ENCODE measurements around the gene SLC43A2. TPM values are rescaled to one million over a fixed set of nuclear protein-coding genes. Genes with fewer than 3 reads are reported as not detected.
"Not testable (repeated sequence)": the region's sequence is repeated elsewhere in the genome, so short reads cannot be mapped to it uniquely, and the experiment has no call there.

SLC43A2 gene
- total RNA-seq, 1 donor from 2014 or later, result 2.5 TPM

DNA sequence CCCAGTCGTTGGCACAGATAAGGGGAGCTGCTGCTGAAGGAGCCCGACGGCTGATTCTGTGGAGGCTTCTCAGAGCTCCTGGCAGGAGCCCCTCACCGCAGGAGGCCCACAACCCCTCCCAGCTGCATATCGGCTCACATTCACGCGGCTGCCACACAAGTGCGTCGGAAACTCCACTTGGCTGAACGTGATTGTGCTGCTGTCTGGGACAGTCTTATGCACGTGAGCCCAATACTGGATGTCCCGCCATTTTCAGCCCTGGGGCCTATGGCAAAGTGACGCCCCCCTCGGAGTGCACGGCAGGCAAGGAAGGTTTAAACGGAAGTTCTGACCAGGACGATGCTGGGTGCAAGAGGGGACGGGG lies 57.3 kb downstream of the SLC43A2 start:
- Mint-ChIP-seq H3K27me3 (ENCODE audit: insufficient read depth) (peaks cover 5% of the 10 kb centered on the region), H3K4me3 (no peak overlapping the region), H3K4me1 (ENCODE audit: low read depth) (peaks cover 18% of the 10 kb centered on the region), H3K27ac (no peak overlapping the region), H3K9me3 (no peaks in the 10 kb centered on the region), H3K36me3 (ENCODE audit: low read depth) (peaks cover 2% of the 10 kb centered on the region)
- no peak for DNase-seq (ENCODE audit: low spot score)
- intact Hi-C loops (cut with micrococcal nuclease), result no loop called here

DNA sequence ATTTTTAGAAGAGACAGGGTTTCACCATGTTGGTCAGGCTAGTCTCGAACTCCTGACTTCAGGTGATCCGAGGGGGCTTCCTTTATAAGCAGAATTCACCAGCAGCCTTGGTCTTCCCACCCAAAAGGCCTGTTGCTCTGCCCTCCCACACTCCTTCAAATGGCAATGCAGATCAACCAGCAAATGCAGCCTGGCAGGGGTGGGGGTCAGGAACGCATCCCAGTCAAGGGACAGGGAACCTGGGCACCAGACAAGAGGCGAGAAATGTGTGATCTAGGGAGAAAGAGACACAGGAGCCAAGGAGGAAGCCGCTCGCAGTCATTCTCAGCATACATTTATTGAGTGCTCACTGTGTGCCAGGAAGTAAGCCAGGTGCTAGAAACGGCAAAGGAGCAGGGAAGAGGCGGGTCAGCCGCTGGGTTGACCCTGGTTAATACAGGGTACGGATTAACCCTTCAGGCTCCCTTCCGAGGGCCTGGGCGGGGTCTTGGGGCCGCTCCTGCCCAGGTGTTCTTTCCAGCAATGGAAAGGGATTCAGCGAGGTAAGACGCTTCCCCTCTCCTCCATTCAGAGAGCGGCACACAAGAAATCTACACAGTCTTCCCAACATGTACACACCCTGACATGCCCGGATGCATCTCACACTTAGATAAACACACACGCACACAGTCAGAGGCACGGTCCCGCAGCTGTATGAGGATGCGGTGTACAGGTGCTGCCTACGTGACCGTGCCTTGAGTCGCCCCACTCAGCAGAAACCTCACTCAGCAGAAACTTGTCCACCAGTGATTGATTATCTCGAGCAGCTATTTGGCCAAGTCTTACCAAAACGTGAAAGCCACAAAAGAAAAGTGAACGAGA lies 59.5 kb downstream of the SLC43A2 start:
- peaks cover 24% of the 10 kb centered on the region for H3K4me1 Mint-ChIP-seq (ENCODE audit: low read depth)
- intact Hi-C loops (cut with micrococcal nuclease), result no loop called here
- H3K27ac Mint-ChIP-seq, result no peak overlapping the region
- H3K4me3 Mint-ChIP-seq, result no peak overlapping the region
- no peak for DNase-seq (ENCODE audit: low spot score)
- peaks cover 7% of the 10 kb centered on the region for H3K27me3 Mint-ChIP-seq (ENCODE audit: insufficient read depth)
- H3K9me3 Mint-ChIP-seq, result no peaks in the 10 kb centered on the region
- H3K36me3 Mint-ChIP-seq (ENCODE audit: low read depth), result peaks cover 2% of the 10 kb centered on the region

DNA sequence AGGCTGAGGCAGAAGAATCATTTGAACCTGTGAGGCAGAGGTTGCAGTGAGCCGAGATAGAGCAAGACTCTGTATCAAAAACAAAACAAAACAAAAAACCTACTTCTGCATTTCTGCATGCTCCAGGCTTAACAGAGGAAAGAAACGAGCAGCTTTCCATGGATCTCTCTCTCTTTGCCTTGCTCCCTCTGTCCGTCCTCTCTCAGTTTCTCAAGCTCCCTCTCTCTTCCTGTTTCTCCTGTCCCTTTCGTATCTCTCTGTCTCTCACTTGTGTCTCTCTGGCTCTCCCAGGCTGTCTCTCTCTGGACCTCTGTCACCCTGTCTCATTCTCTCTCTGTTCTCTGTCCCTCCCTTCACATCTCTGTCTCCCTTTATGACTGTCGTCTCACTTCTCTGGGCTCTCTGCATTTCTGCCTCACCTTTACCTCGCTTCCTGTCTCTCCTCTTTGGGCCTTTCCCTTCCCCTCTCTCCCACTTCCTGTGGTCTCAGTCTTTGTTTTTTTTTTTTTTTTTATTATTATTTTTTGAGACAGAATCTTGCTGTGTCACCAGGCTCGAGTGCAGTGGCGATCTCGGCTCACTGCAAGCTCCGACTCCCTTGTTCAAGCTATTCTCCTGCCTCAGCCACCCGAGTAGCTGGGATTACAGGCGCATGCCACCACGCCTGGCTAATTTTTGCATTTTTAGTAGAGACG lies 62.0 kb downstream of the SLC43A2 start:
- peak overlapping the region; percentile 93 for H3K27ac Mint-ChIP-seq
- intact Hi-C loops (cut with micrococcal nuclease), result no loop called here
- peaks cover 8% of the 10 kb centered on the region for H3K27me3 Mint-ChIP-seq (ENCODE audit: insufficient read depth)
- peak overlapping the region; percentile 80 for H3K4me3 Mint-ChIP-seq
- H3K9me3 Mint-ChIP-seq, result no peaks in the 10 kb centered on the region
- peaks cover 32% of the 10 kb centered on the region for H3K4me1 Mint-ChIP-seq (ENCODE audit: low read depth)
- peak; percentile 28 for DNase-seq (ENCODE audit: low spot score)
- peaks cover 2% of the 10 kb centered on the region for H3K36me3 Mint-ChIP-seq (ENCODE audit: low read depth)

DNA sequence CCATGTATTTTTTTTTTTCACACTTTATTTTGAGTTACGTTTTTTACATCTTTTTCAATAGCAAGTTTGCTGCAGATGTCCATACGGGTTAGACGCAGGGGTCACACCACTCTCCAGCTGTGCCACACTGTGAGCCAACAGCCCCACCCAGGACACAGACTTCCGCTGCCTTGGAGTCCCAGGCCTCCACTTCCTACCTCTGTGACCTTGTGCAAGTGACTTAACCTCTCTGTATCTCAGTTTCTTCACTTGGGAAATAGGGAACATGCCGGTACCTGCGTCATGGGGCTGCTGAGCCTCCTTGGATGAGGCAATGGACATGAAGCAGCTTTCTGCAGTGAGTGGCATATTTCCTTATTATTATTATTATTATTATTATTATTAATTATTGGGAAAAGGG lies 62.8 kb downstream of the SLC43A2 start:
- Mint-ChIP-seq H3K36me3 (ENCODE audit: low read depth) (peaks cover 9% of the 10 kb centered on the region), H3K27me3 (ENCODE audit: insufficient read depth) (peaks cover 14% of the 10 kb centered on the region), H3K9me3 (no peaks in the 10 kb centered on the region), H3K4me3 (peak overlapping the region; percentile 1), H3K27ac (no peak overlapping the region), H3K4me1 (ENCODE audit: low read depth) (peaks cover 40% of the 10 kb centered on the region)
- intact Hi-C loops (cut with micrococcal nuclease), result no loop called here
- no peak for DNase-seq (ENCODE audit: low spot score)

DNA sequence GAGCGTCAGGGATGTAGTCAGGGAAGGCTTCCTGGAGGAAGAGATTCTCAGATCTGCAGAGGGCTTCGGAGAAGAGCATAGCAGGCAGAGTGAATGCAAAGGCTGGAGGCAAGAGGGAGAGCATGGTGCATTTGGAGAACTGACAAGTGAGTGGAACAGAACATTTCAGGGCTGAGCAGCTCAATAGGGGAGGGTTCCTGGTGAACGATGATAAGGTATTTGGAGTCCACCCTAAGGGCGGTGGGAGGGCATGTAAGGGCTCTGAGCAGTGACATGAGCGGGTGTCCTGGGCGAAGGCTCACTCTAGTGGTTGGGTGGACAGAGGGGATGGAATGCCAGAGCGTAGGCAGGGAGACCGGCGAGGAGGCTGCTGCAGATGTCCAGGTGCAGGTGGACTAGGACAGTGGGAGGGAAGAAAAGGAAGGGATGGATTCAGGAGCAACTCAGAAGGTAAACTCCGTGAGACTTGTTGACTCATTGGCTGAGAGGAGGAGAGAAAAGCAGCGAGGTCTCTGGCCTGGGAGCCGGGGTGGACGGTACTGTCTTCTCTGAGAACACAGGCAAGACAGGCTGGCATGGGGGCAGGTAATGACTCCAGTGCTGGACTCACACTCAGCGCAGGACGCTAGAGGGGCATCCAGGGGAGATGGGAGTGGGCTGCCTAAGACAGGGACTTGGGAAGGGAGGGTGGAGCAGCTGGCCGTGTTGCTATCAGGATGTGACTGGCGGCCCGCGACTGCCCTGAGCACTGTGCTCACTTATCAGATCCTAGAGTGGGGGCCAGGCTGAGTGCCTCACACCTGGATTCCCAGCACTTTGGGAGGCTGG lies 64.6 kb downstream of the SLC43A2 start:
- H3K4me1 Mint-ChIP-seq (ENCODE audit: low read depth), result peaks cover 46% of the 10 kb centered on the region
- H3K9me3 Mint-ChIP-seq, result no peaks in the 10 kb centered on the region
- H3K27ac Mint-ChIP-seq, result peak overlapping the region; percentile 79
- peaks cover 11% of the 10 kb centered on the region for H3K36me3 Mint-ChIP-seq (ENCODE audit: low read depth)
- peaks cover 12% of the 10 kb centered on the region for H3K27me3 Mint-ChIP-seq (ENCODE audit: insufficient read depth)
- DNase-seq (ENCODE audit: low spot score), result no peak
- peak overlapping the region; percentile 66 for H3K4me3 Mint-ChIP-seq
- intact Hi-C loops (cut with micrococcal nuclease), result loop anchor here (2.0 to 5.0 kb wide), 3 partner anchors 109 to 297 kb away; no protein-coding TSS in a partner anchor

DNA sequence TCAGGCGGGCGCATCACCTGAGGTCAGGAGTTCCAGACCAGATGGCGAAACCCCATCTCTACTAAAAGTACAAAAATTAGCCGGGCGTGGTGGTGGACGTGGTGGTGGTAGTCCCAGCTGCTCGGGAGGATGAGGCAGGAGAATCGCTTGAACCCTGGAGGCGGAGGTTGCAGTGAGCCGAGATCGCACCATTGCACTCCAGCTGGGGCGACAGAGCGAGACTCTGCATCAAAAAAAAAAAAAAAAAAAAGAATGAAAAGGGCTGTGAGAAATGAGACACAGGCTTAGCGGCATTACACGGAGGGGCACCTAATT lies 65.2 kb downstream of the SLC43A2 start:
- Mint-ChIP-seq H3K27ac (peak overlapping the region; percentile 79), H3K4me1 (ENCODE audit: low read depth) (peaks cover 46% of the 10 kb centered on the region), H3K27me3 (ENCODE audit: insufficient read depth) (peaks cover 11% of the 10 kb centered on the region), H3K4me3 (peak overlapping the region; percentile 66), H3K36me3 (ENCODE audit: low read depth) (peaks cover 11% of the 10 kb centered on the region)
- intact Hi-C loops (cut with micrococcal nuclease), result loop anchor here (2.0 to 5.0 kb wide), 3 partner anchors 109 to 296 kb away; no protein-coding TSS in a partner anchor
- DNase-seq (ENCODE audit: low spot score); H3K9me3 Mint-ChIP-seq: not testable (repeated sequence)

DNA sequence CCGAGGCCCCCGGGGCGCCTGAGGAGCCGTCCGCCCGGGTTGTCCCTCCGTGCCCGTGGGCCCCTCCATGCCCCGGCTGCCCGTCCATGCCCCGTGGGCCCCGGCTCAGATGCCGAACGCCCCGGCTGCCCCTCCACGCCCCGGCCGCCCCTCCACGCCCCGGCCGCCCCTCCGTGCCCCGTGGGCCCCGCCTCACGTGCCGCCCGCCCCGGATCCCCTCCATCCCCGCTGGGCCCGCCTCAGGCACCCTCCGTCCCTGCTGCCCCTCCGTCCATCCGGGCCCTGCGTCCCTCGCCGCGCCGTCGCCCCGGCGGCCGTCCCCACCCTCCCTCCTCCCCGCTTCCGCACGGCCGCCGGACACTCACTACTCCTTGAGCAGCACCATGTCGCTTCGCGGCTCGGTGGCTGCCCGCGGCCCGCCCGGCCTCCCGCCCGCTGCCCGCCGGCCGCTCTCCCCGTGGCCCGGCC lies 66.4 kb downstream of the SLC43A2 start:
- Mint-ChIP-seq H3K4me1 (ENCODE audit: low read depth) (peaks cover 38% of the 10 kb centered on the region), H3K27me3 (ENCODE audit: insufficient read depth) (peaks cover 11% of the 10 kb centered on the region), H3K36me3 (ENCODE audit: low read depth) (peaks cover 15% of the 10 kb centered on the region), H3K27ac (no peak overlapping the region), H3K4me3 (peak overlapping the region; percentile 19), H3K9me3 (no peaks in the 10 kb centered on the region)
- DNase-seq (ENCODE audit: low spot score), result peak; percentile 8
- intact Hi-C loops (cut with micrococcal nuclease), result loop anchor here (1.0 to 5.0 kb wide), 7 partner anchors 46 to 295 kb away; partner anchors contain the start of genes INPP5K and SLC43A2

DNA sequence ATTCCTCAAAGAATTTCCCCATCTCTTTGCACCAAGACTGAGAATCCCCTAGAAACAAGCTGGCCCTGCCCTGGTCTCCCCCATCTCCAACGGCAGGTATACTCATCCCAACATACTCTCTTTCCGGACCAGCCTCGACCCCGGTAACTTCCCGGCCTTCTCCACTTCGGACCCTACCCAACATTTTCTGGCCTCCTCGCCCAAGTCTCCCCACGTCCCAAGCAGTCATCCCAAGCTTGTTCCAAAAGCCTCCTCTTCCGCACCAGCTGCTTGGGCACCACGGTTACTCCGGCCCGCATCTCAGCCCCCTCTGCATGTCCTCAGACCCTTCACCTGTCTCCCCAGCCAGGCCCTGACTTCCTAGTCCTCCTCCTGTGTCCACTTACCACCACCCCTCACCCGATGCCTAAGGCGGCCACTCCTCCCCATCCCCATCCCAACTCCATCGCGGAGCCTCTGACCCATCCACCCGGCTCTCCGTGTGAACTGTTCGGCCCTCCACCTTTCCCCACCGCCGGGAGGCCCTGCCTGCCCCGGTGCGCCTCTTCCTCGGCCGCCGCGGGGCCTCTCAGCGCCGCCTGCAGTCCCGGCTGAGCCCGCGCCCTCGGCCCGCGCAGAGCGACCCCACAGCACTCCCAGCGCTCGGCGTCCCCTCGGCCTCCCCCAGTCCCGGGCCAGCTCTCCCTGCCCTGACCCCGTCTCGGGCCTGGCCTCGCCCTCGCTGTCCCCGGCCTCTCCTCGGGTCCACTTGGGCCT lies 67.0 kb downstream of the SLC43A2 start:
- Mint-ChIP-seq H3K27ac (peak overlapping the region; percentile 61), H3K4me1 (ENCODE audit: low read depth) (peaks cover 40% of the 10 kb centered on the region), H3K9me3 (no peaks in the 10 kb centered on the region), H3K27me3 (ENCODE audit: insufficient read depth) (peaks cover 11% of the 10 kb centered on the region), H3K36me3 (ENCODE audit: low read depth) (peaks cover 15% of the 10 kb centered on the region), H3K4me3 (peak overlapping the region; percentile 88)
- intact Hi-C loops (cut with micrococcal nuclease), result loop anchor here (1.0 to 5.0 kb wide), 7 partner anchors 45 to 294 kb away; partner anchors contain the start of genes INPP5K and SLC43A2
- peak; percentile 27 for DNase-seq (ENCODE audit: low spot score)

DNA sequence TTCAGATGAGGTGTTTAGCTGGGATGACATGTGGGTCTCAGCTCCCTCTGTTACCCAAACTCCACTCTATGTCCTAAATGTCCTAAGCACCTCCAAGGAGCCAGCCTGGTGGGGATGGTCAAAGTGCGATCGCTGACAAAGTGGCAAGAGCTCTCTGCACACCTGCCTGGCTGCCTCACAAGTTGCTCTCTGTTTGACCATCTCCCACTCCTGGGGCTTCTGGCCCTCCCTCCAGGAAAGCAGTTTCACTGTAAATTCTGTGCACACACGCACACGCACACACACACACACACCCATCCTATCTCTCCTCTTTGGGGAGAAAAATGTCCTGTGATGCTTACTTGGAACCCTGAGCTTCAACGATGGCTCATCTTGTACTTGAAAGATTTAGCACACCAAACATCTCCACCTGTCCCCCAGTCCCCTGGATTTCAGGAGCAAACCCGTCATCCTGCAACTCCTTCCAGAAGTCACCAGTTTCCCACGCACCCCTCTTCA lies 67.7 kb downstream of the SLC43A2 start:
- H3K27ac Mint-ChIP-seq, result peak overlapping the region; percentile 61

DNA sequence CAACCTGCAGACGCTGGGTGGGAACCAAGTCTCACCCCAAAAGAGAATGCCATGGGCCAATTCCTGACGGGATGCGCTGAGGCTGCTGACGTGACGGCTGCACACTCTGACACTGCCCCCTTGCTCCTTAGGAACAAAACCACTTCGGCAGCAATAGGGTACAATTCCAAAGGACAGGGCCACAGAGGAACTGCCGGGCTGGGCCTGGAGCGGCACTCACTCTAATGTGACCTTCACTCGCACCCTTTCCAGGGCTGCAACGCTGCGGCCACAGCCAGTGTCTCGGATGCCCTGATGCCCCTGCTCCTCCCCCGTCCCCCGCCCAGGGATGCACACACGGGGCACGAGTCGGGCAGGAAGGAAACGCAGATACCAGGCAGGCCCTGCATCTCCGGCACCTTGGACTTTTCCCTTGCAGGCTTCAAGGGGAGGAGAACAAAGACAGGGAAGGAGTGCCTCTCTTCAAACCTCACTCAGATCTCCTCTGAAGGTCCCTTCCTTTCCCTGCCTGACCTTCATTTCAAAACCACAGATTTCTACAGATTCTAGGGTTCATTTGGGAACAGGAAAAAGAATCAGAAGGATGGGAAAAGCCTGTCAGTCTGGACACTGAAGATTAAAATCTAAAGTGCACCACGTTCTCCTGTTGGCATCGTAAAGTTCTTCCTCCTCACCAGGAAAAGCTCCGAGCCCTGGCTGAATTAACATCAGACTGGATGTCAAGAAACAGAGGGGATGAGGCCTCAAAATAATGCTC lies 68.4 kb downstream of the SLC43A2 start:
- Mint-ChIP-seq H3K27me3 (ENCODE audit: insufficient read depth) (peaks cover 11% of the 10 kb centered on the region), H3K36me3 (ENCODE audit: low read depth) (peaks cover 18% of the 10 kb centered on the region), H3K9me3 (no peaks in the 10 kb centered on the region), H3K4me3 (peak overlapping the region; percentile 88), H3K27ac (no peak overlapping the region), H3K4me1 (ENCODE audit: low read depth) (peaks cover 41% of the 10 kb centered on the region)
- DNase-seq (ENCODE audit: low spot score), result no peak
- intact Hi-C loops (cut with micrococcal nuclease), result loop anchor here (5.0 kb wide), 2 partner anchors 193 to 293 kb away; no protein-coding TSS in a partner anchor

More for the DNA sequence above, 67.7 kb downstream of the SLC43A2 start:
- Mint-ChIP-seq H3K36me3 (ENCODE audit: low read depth) (peaks cover 18% of the 10 kb centered on the region), H3K4me3 (peak overlapping the region; percentile 88), H3K4me1 (ENCODE audit: low read depth) (peaks cover 43% of the 10 kb centered on the region), H3K27me3 (ENCODE audit: insufficient read depth) (peaks cover 11% of the 10 kb centered on the region), H3K9me3 (no peaks in the 10 kb centered on the region)
- DNase-seq (ENCODE audit: low spot score), result no peak
- intact Hi-C loops (cut with micrococcal nuclease), result loop anchor here (5.0 kb wide), 2 partner anchors 194 to 294 kb away; no protein-coding TSS in a partner anchor
